ENCODE data around the gene NCL. TPM values are rescaled to one million over a fixed set of nuclear protein-coding genes. Genes with fewer than 3 reads are reported as not detected.

Gene NCL
- total RNA-seq, 1 experiment from 2014 or later: 1,077 TPM

- POLR2A ChIA-PET: no interaction called here
- Histone ChIP-seq H3K9me3 (ENCODE audit: control insufficient read depth in 1 of 2, insufficient read depth in 1 of 2, low read depth in 1 of 2, low read length in 2 of 2) (no peaks in the 10 kb centered on the region), H3K27me3 (ENCODE audit: insufficient read depth, low read length) (no peaks in the 10 kb centered on the region), H4K20me1 (ENCODE audit: insufficient read depth) (peaks cover 74% of the 10 kb centered on the region; the same call in 1 of the 2 replicates), H3K36me3 (ENCODE audit: control insufficient read depth in 1 of 2, insufficient read depth in 2 of 2, low read length in 2 of 2) (peaks cover 80 to 86% of the 10 kb centered on the region in 2 experiments), H3K79me2 (ENCODE audit: insufficient read depth, low read length) (peaks cover 69% of the 10 kb centered on the region), H3K4me2 (ENCODE audit: low read length) (no peak overlapping the region), H3K4me1 (ENCODE audit: control insufficient read depth in 1 of 2, insufficient read depth in 2 of 2, low read length in 2 of 2) (peaks cover 0 to 3% of the 10 kb centered on the region in 2 experiments; a peak in 1 of 4 replicates), H2AFZ (ENCODE audit: low read depth, low read length, poor library complexity, severe bottlenecking) (no peak overlapping the region), H3K4me3 (replicated peaks in 1 of 2; ENCODE audit: low read depth in 1 of 2, low read length in 2 of 2) (no peak overlapping the region), H3K27ac (ENCODE audit: low read depth, low read length) (no peak overlapping the region), H3K9me2 (ENCODE audit: insufficient read depth) (no peaks in the 10 kb centered on the region), H3K9ac (ENCODE audit: low read length) (no peak overlapping the region)
- ATAC-seq (no peak), DNase-seq (ENCODE audit: low read depth, low spot score) (no peak)
- intact Hi-C loops (cut with micrococcal nuclease): no loop called here
- BruUV-seq (replicated peaks): no TSS peak
- RAD21 ChIA-PET (ENCODE audit: low non-redundant PET in 1 of 2, low total read pairs in 2 of 2, uncharacterized antibody in 2 of 2, unreplicated experiment in 2 of 2): no interaction called here
- CTCF ChIA-PET: no interaction called here
- no peak for TF ChIP-seq ZNF274 (IDR thresholded peaks at IDR 0.05; ENCODE audit: low read depth, low read length)
- no peak for TF ChIP-seq EZH2 (IDR thresholded peaks at IDR 0.05)
- TF ChIP-seq JUND (IDR thresholded peaks at IDR 0.05): no peak
- no peak for TF ChIP-seq ATF3 (IDR thresholded peaks at IDR 0.05)
- TF ChIP-seq YY1 (IDR thresholded peaks at IDR 0.05; ENCODE audit: extremely low read depth, insufficient replicate concordance, low read depth, low read length): no peak
- TF ChIP-seq RAD21 (IDR thresholded peaks at IDR 0.05; ENCODE audit: low read depth): no peak
- no peak for TF ChIP-seq ZBTB33 (IDR thresholded peaks at IDR 0.05; ENCODE audit: extremely low read depth, insufficient replicate concordance, low read length)
- TF ChIP-seq MAX (IDR thresholded peaks at IDR 0.05): no peak
- no peak for TF ChIP-seq TCF7L2 (IDR thresholded peaks at IDR 0.05; ENCODE audit: borderline replicate concordance, extremely low read depth, insufficient read depth, insufficient read length)
- TF ChIP-seq SRF (IDR thresholded peaks at IDR 0.05; ENCODE audit: low read depth): no peak
- TF ChIP-seq CTCF (IDR thresholded peaks at IDR 0.05 in 2 of 3, conservative IDR thresholded peaks at IDR 0.05 in 1 of 3; ENCODE audit: borderline replicate concordance in 1 of 3, insufficient read depth in 1 of 3, low read depth in 2 of 3, low read length in 2 of 3): no peak
- TF ChIP-seq SP1 (IDR thresholded peaks at IDR 0.05; ENCODE audit: low read depth): no peak
- TF ChIP-seq EGR1 (IDR thresholded peaks at IDR 0.05; ENCODE audit: low read depth): no peak
- TF ChIP-seq ELF1 (IDR thresholded peaks at IDR 0.05; ENCODE audit: borderline replicate concordance, low read depth): no peak
- TF ChIP-seq EZH2phosphoT487 (IDR thresholded peaks at IDR 0.05; ENCODE audit: borderline replicate concordance): no peak
- TF ChIP-seq FOSL1 (IDR thresholded peaks at IDR 0.05; ENCODE audit: low read depth): no peak
- TF ChIP-seq SIN3A (IDR thresholded peaks at IDR 0.05; ENCODE audit: low read depth): no peak
- TF ChIP-seq POLR2AphosphoS5 (IDR thresholded peaks at IDR 0.05; ENCODE audit: low read depth, low read length): no peak
- TF ChIP-seq ZFX (IDR thresholded peaks at IDR 0.05): no peak
Observed at GRCh38 chr2:231457101-231457500, 7.2 kb downstream of the NCL start.

Measured in HCT116 (cell line).